ENCODE results near the gene PRRG4.
"Not testable (repeated sequence)": the region's sequence is repeated elsewhere in the genome, so short reads cannot be mapped to it uniquely, and the experiment has no call there.

The PRRG4 gene

DNA sequence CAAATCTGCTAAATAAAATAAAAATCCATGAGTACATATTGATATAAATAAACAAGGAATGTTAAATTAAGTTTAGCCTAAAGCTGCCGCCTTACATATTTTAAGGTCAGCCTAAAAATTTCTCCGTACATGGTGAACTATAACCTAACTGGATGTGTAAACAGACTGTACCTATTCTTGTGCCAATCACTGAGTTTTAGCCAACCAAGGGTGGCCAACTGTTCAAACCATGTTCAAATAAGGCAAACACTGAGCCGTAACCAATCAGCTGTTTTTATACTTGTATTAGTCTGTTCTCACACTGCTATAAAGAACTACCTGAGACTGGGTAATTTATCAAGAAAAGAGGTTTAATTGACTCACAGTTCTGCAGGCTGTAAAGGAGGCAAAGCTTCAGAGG is 54.3 kb downstream of the PRRG4 start:
- Mint-ChIP-seq H3K36me3 (ENCODE audit: low read depth) (no peaks in the 10 kb centered on the region), H3K4me3 (no peak overlapping the region), H3K27me3 (ENCODE audit: low read depth) (peaks cover 12% of the 10 kb centered on the region), H3K4me1 (ENCODE audit: low read depth) (no peaks in the 10 kb centered on the region), H3K9me3 (no peaks in the 10 kb centered on the region), H3K27ac (no peak overlapping the region)
- no peak for DNase-seq (ENCODE audit: low spot score)

GRCh38 chr11:32884770-32885384 is 55.1 kb downstream of the PRRG4 start:
- no peak overlapping the region for H3K27ac Mint-ChIP-seq
- H3K27me3 Mint-ChIP-seq (ENCODE audit: low read depth), result peaks cover 15% of the 10 kb centered on the region
- no peaks in the 10 kb centered on the region for H3K9me3 Mint-ChIP-seq
- no peaks in the 10 kb centered on the region for H3K4me1 Mint-ChIP-seq (ENCODE audit: low read depth)
- H3K36me3 Mint-ChIP-seq (ENCODE audit: low read depth), result no peaks in the 10 kb centered on the region
- DNase-seq (ENCODE audit: low spot score), result no peak
- no peak overlapping the region for H3K4me3 Mint-ChIP-seq

DNA sequence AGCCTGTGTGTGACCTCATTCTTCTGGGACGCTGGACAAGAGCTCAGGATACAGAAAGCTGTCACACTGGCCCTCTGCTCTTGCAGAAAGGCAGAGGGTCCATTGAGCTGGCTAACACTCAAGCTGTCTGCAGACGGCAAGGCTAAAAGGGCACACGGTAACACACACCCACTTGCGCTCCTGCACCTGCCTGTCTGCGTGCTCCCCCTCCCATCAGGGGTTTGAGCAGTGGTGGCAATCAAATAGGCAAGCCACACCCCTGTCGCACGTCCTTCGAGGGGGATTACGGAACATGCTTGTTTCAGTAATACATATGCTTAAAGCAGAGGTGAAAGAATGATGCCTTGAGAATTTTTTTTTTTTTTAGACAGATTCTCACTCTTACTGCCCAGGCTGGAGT is 55.8 kb downstream of the PRRG4 start:
- Mint-ChIP-seq H3K27me3 (ENCODE audit: low read depth) (peaks cover 19% of the 10 kb centered on the region), H3K9me3 (no peaks in the 10 kb centered on the region), H3K4me1 (ENCODE audit: low read depth) (no peaks in the 10 kb centered on the region), H3K4me3 (no peak overlapping the region), H3K36me3 (ENCODE audit: low read depth) (no peaks in the 10 kb centered on the region), H3K27ac (no peak overlapping the region)
- no peak for DNase-seq (ENCODE audit: low spot score)

GRCh38 chr11:32886180-32886579 is 56.5 kb downstream of the PRRG4 start:
- Mint-ChIP-seq H3K4me3 (no peak overlapping the region), H3K27ac (no peak overlapping the region), H3K4me1 (ENCODE audit: low read depth) (no peaks in the 10 kb centered on the region), H3K9me3 (no peaks in the 10 kb centered on the region), H3K27me3 (ENCODE audit: low read depth) (peaks cover 23% of the 10 kb centered on the region), H3K36me3 (ENCODE audit: low read depth) (no peaks in the 10 kb centered on the region)
- DNase-seq (ENCODE audit: low spot score), result no peak

GRCh38 chr11:32887707-32888383 is 58.1 kb downstream of the PRRG4 start:
- H3K9me3 Mint-ChIP-seq; H3K36me3 Mint-ChIP-seq (ENCODE audit: low read depth); H3K4me1 Mint-ChIP-seq (ENCODE audit: low read depth); H3K4me3 Mint-ChIP-seq; DNase-seq (ENCODE audit: low spot score); H3K27ac Mint-ChIP-seq: not testable (repeated sequence)
- peaks cover 28% of the 10 kb centered on the region for H3K27me3 Mint-ChIP-seq (ENCODE audit: low read depth)

GRCh38 chr11:32888384-32888710 is 58.6 kb downstream of the PRRG4 start:
- H3K27ac Mint-ChIP-seq; H3K36me3 Mint-ChIP-seq (ENCODE audit: low read depth); H3K4me3 Mint-ChIP-seq; DNase-seq (ENCODE audit: low spot score); H3K9me3 Mint-ChIP-seq; H3K4me1 Mint-ChIP-seq (ENCODE audit: low read depth): not testable (repeated sequence)
- peaks cover 26% of the 10 kb centered on the region for H3K27me3 Mint-ChIP-seq (ENCODE audit: low read depth)

DNA sequence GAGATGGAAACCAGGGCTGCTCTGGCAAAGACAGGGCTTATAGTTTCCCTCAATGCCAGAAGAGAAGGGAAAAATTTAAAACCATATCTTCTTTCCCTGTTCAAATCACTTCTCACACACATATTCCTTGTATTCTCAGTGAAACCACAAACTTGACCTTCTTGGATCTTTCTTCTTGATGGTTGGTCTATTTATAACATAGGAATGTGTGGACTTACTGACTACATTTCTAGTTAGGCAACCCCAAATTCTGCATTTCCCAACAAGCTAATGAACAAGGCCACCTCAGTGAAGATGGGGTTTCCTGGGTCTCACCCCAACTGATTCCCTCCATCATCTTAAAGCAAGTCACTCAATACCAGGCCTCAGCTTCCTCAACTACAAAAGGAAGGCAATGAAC is 59.1 kb downstream of the PRRG4 start:
- DNase-seq (ENCODE audit: low spot score), result no peak
- Mint-ChIP-seq H3K4me1 (ENCODE audit: low read depth) (peaks cover 8% of the 10 kb centered on the region), H3K4me3 (no peak overlapping the region), H3K27ac (no peak overlapping the region), H3K36me3 (ENCODE audit: low read depth) (no peaks in the 10 kb centered on the region), H3K27me3 (ENCODE audit: low read depth) (peaks cover 26% of the 10 kb centered on the region), H3K9me3 (no peaks in the 10 kb centered on the region)

- Mint-ChIP-seq H3K27ac (no peak overlapping the region), H3K4me3 (peak overlapping the region; percentile 84), H3K4me1 (ENCODE audit: low read depth) (peaks cover 22% of the 10 kb centered on the region), H3K36me3 (ENCODE audit: low read depth) (no peaks in the 10 kb centered on the region), H3K27me3 (ENCODE audit: low read depth) (peaks cover 22% of the 10 kb centered on the region), H3K9me3 (no peaks in the 10 kb centered on the region)
- no peak for DNase-seq (ENCODE audit: low spot score)
Measured at GRCh38 chr11:32890843-32891656, 61.3 kb downstream of the PRRG4 start.

- H3K27ac Mint-ChIP-seq, result peak overlapping the region; percentile 82
- H3K4me1 Mint-ChIP-seq (ENCODE audit: low read depth), result peaks cover 22% of the 10 kb centered on the region
- no peaks in the 10 kb centered on the region for H3K9me3 Mint-ChIP-seq
- H3K27me3 Mint-ChIP-seq (ENCODE audit: low read depth), result peaks cover 22% of the 10 kb centered on the region
- no peak for DNase-seq (ENCODE audit: low spot score)
- H3K4me3 Mint-ChIP-seq, result peak overlapping the region; percentile 84
- H3K36me3 Mint-ChIP-seq (ENCODE audit: low read depth), result no peaks in the 10 kb centered on the region
Measured at GRCh38 chr11:32891657-32892354, 62.1 kb downstream of the PRRG4 start.

- Mint-ChIP-seq H3K9me3 (no peaks in the 10 kb centered on the region), H3K27ac (peak within 1 kb of the TSS; percentile 92), H3K27me3 (ENCODE audit: low read depth) (peaks cover 22% of the 10 kb centered on the region), H3K4me3 (peak within 1 kb of the TSS; percentile 96), H3K36me3 (ENCODE audit: low read depth) (no peaks in the 10 kb centered on the region), H3K4me1 (ENCODE audit: low read depth) (peaks cover 22% of the 10 kb centered on the region)
- DNase-seq (ENCODE audit: low spot score), result peak; percentile 63
Measured at GRCh38 chr11:32892355-32893092, 62.8 kb downstream of the PRRG4 start, which contains the start of gene QSER1. TSS of gene QSER1 (plus strand) at chr11:32892811. CDS start at chr11:32893126, 315 bp downstream.

GRCh38 chr11:32893093-32893342 is 63.3 kb downstream of the PRRG4 start:
- DNase-seq (ENCODE audit: low spot score), result no peak
- Mint-ChIP-seq H3K4me1 (ENCODE audit: low read depth) (peaks cover 22% of the 10 kb centered on the region), H3K27ac (no peak overlapping the region), H3K27me3 (ENCODE audit: low read depth) (peaks cover 22% of the 10 kb centered on the region), H3K4me3 (no peak overlapping the region), H3K9me3 (no peaks in the 10 kb centered on the region), H3K36me3 (ENCODE audit: low read depth) (no peaks in the 10 kb centered on the region)

DNA sequence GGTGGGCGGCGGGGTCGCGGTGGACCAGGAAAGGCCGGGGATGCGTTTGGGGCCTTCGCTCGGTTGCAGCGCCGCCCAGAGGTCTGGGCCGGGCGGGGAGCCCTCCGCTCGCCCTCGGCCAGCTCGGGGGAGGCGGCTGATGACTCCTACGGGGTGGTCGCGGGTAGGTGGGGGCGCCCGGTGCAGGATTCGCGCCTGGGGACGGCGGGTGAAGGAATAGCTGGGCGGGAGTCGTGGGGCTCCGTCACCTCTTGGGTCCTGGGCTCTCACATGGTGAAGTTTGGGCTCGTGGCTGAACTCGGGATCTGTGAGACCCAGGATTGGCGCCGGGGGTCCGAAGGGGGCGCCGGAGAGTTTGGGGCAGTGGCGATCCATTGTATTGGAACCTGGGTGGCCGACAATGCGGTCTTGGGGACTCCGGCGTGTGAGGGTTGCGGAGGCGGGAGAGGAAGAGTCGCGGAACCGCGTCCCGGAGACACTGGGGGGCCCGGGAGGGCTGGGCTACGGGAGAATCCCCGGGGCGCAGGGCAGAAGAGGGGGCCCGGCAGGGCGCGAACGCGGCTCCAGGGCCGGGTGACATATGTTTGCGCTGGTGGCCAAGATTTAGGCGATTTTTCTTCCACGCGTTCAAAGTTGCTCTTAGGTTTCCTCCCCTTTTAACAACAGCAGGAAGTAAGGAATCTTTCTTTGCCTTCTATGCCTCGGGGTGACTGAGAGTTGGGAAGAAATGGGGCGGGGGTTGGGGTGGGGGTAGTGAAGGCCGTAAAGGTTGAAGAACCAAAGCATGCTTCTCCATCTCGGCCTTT is 63.8 kb downstream of the PRRG4 start:
- Mint-ChIP-seq H3K9me3 (no peaks in the 10 kb centered on the region), H3K4me3 (peak overlapping the region; percentile 96), H3K27me3 (ENCODE audit: low read depth) (peaks cover 22% of the 10 kb centered on the region), H3K36me3 (ENCODE audit: low read depth) (no peaks in the 10 kb centered on the region), H3K4me1 (ENCODE audit: low read depth) (peaks cover 22% of the 10 kb centered on the region), H3K27ac (peak overlapping the region; percentile 92)
- peak; percentile 53 for DNase-seq (ENCODE audit: low spot score)
